ENCODE data around the gene TALDO1. TPM values are rescaled to one million over a fixed set of nuclear protein-coding genes. Genes with fewer than 3 reads are reported as not detected.

Gene TALDO1
- total and polyA plus RNA-seq, 10 of the 15 experiments (the other 5 are each of a cell fraction or from before 2014, with no cell fraction given), result 121 to 302 (median 182) TPM

DNA sequence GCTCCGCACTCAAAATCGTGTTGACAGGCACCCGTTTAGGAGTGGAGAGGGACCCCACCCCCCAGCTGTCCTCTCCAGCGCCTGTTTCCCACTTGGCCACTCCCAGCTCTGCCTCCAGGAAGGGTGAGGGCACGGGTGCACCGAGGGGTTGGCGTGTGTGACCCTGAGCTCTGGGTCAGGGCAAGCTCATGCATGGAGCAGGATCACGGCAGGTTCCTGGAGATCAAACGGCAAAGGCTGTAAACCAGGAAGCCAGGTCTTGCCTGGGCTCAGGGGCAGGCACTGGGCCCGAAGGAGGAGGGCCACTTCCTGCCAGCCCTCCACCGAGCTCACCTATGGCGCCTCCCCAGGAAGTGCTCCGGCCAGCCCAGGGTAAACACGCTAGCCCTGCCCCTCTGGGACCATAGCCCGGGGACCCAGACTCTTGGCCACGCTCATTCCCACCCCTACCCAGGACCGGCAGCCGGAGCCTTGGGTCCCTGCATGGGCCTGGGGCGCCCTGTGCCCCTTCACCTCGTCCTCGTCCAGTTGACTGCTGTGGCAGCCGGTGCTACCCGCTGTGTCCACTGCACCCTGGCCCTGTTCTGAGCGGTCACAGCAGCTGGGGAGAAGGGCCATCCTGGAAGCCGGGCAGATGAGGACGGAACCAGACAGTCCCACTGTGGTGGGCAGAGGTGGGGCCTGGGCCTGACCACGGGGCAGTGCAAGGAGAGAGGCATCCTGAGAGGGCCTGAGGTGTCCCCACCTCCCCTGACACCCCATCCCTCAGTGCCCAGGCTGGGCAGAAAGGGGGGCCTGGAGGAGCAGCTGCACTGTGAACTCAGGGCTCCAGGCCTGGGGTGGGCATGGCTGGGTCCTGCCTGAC, 42.3 kb upstream of the TALDO1 start:
- FAIRE-seq, result no peak
- H2AFZ ChIP-seq (ENCODE audit: control insufficient read depth, low read depth, low read length), result no peak overlapping the region
- in situ Hi-C loops (cut with MboI) (no loop called here), intact Hi-C loops (cut with micrococcal nuclease; ENCODE audit: unreplicated experiment) (no loop called here)
- H3K4me1 ChIP-seq (ENCODE audit: control insufficient read depth, insufficient read depth, low read length), result no peaks in the 10 kb centered on the region
- CTCF ChIA-PET, result no interaction called here
- H3K36me3 ChIP-seq (ENCODE audit: control insufficient read depth in 2 of 2, insufficient read depth in 2 of 2, low read length in 1 of 2), result peaks cover 0 to 5% of the 10 kb centered on the region in 2 experiments; a peak in 2 of 4 replicates
- SMC1A ChIA-PET (ENCODE audit: uncharacterized antibody, unreplicated experiment), result no interaction called here
- POLR2A ChIA-PET, result interaction anchor here (0.6 to 1.1 kb wide), 2 partner anchors 124 to 161 kb away, joined by 3 to 4 read pairs; no protein-coding TSS in a partner anchor
- no peak overlapping the region for H3K4me2 ChIP-seq (ENCODE audit: control insufficient read depth, insufficient read depth)
- TF ChIP-seq POLR2A (IDR thresholded peaks at IDR 0.05; ENCODE audit: low read depth, low read length) (peak; percentile 15; the same call in 1 of the 2 replicates), BRCA1 (IDR thresholded peaks at IDR 0.05; ENCODE audit: low read depth, low read length) (no peak)
- H3K27ac ChIP-seq (ENCODE audit: control insufficient read depth, insufficient read depth), result no peak overlapping the region
- H3K9me3 ChIP-seq (replicated peaks; ENCODE audit: control insufficient read depth, insufficient read depth, low read length), result no peaks in the 10 kb centered on the region
- no peak overlapping the region for H3K4me3 ChIP-seq
- RAD21 ChIA-PET (ENCODE audit: unreplicated experiment), result interaction anchor here (2.0 kb wide), 1 partner anchor 17 kb away, joined by 6 read pairs; no protein-coding TSS in a partner anchor
- no peak for ATAC-seq
- H3K9ac ChIP-seq (ENCODE audit: control insufficient read depth, insufficient read depth, low read length), result no peak overlapping the region
- no peaks in the 10 kb centered on the region; a peak in 1 of 4 replicates for H3K27me3 ChIP-seq (replicated peaks in 1 of 2; ENCODE audit: control insufficient read depth in 2 of 2, insufficient read depth in 2 of 2, low read length in 1 of 2)
- H4K20me1 ChIP-seq (ENCODE audit: control insufficient read depth, insufficient read depth), result no peaks in the 10 kb centered on the region
- 66% methylated on average over 26 of the region's 27 CpGs for WGBS (ENCODE audit: insufficient coverage, insufficient replicate concordance, low lambda C conversion rate, missing lambda C conversion rate)
- H3K79me2 ChIP-seq (ENCODE audit: control insufficient read depth, insufficient read depth, low read length), result no peaks in the 10 kb centered on the region
- BruUV-seq (replicated peaks), result no TSS peak
- DNase-seq (ENCODE audit: low read depth, low spot score), result no peak

DNA sequence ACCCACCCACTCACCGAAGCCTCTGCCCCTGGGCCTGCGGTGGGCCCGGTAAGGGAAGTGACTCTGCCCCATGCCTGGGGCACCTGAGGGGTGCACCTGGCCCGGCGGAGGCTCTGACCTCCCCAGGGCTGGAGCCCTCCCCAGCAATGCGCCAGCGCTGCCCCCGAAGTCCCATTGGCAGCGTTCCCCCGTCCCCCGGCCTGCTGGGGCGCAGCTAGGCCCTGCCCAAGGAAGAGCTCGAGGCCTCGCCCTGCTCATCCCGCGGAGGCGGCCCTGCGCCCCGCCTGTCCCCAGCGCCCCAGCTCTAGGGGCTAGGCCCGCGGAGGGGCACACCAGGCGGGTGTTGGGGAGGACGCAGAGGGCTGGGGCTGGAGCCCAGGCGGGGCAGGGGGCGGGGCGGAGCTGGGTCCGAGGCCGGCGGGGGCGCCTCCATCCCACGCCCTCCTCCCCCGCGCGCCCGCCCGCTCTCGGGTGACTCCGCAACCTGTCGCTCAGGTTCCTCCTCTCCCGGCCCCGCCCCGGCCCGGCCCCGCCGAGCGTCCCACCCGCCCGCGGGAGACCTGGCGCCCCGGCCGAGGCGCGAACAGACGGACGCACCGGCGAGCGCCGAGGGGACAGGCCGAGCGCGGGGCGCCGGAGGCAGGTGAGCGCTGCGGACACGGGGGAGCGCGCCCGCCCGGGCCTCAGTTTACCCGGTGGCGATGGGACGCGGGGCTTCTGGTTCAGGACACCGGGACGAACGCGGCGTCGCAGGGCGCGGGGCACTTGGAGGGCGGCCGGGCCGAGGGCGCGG, 41.4 kb upstream of the TALDO1 start, which contains the start of gene EPS8L2:
Gene EPS8L2 (plus strand): TSS at position 586 of the 793 bp plus-strand sequence. CDS start 3,177 bp downstream, outside the sequence.
- CTCF ChIA-PET, result no interaction called here
- FAIRE-seq, result no peak
- in situ Hi-C loops (cut with MboI), result no loop called here

More for the DNA sequence above, 41.4 kb upstream of the TALDO1 start, which contains the start of gene EPS8L2:
- Histone ChIP-seq H3K36me3 (ENCODE audit: control insufficient read depth in 2 of 2, insufficient read depth in 2 of 2, low read length in 1 of 2) (peaks cover 0 to 5% of the 10 kb centered on the region in 2 experiments; a peak in 2 of 4 replicates), H3K9me3 (replicated peaks; ENCODE audit: control insufficient read depth, insufficient read depth, low read length) (no peaks in the 10 kb centered on the region), H3K27ac (ENCODE audit: control insufficient read depth, insufficient read depth) (no peak within 1 kb of the TSS), H3K4me2 (ENCODE audit: control insufficient read depth, insufficient read depth) (peak within 1 kb of the TSS; percentile 22; the same call in 1 of the 2 replicates), H3K79me2 (ENCODE audit: control insufficient read depth, insufficient read depth, low read length) (no peaks in the 10 kb centered on the region), H3K9ac (ENCODE audit: control insufficient read depth, insufficient read depth, low read length) (peak within 1 kb of the TSS; percentile 2; the same call in 1 of the 2 replicates), H3K4me1 (ENCODE audit: control insufficient read depth, insufficient read depth, low read length) (no peaks in the 10 kb centered on the region), H2AFZ (ENCODE audit: control insufficient read depth, low read depth, low read length) (no peak within 1 kb of the TSS), H3K4me3 (no peak within 1 kb of the TSS), H4K20me1 (ENCODE audit: control insufficient read depth, insufficient read depth) (no peaks in the 10 kb centered on the region), H3K27me3 (replicated peaks in 1 of 2; ENCODE audit: control insufficient read depth in 2 of 2, insufficient read depth in 2 of 2, low read length in 1 of 2) (no peaks in the 10 kb centered on the region; a peak in 1 of 4 replicates)
- SMC1A ChIA-PET (ENCODE audit: uncharacterized antibody, unreplicated experiment), result no interaction called here
- RAD21 ChIA-PET (ENCODE audit: unreplicated experiment), result interaction anchor here (2.0 kb wide), 1 partner anchor 16 kb away, joined by 6 read pairs; no protein-coding TSS in a partner anchor
- TF ChIP-seq SUZ12 (IDR thresholded peaks at IDR 0.05; ENCODE audit: unreplicated experiment) (peak; percentile 62), EGR1 (IDR thresholded peaks at IDR 0.05; ENCODE audit: borderline replicate concordance in 1 of 2, low read depth in 2 of 2, low read length in 2 of 2) (peak in 1 of 2 experiments; percentile 64; a peak in 1 of 3 replicates)
- TF ChIP-seq, protein P1, sequence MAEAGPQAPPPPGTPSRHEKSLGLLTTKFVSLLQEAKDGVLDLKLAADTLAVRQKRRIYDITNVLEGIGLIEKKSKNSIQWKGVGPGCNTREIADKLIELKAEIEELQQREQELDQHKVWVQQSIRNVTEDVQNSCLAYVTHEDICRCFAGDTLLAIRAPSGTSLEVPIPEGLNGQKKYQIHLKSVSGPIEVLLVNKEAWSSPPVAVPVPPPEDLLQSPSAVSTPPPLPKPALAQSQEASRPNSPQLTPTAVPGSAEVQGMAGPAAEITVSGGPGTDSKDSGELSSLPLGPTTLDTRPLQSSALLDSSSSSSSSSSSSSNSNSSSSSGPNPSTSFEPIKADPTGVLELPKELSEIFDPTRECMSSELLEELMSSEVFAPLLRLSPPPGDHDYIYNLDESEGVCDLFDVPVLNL (IDR thresholded peaks at IDR 0.05; ENCODE audit: low read depth, low read length), result no peak
- peak; percentile 14 for ATAC-seq
- DNase-seq (ENCODE audit: low read depth, low spot score), result no peak
- POLR2A ChIA-PET, result interaction anchor here (0.6 kb wide), 1 partner anchor 14 kb away, joined by 3 read pairs; no protein-coding TSS in a partner anchor
- intact Hi-C loops (cut with micrococcal nuclease; ENCODE audit: unreplicated experiment), result no loop called here
- no TSS peak for BruUV-seq (replicated peaks)
- WGBS (ENCODE audit: insufficient coverage, insufficient replicate concordance, low lambda C conversion rate, missing lambda C conversion rate), result 23% methylated on average over 48 of the region's 90 CpGs

All from GM12878 (cell line).